AG09319 (cell line): ENCODE data around the gene CLEC10A.

Experiments
- DNase-seq: peaks from one replicate; pipeline ENCODE4 v3.0.0-alpha.2; 2010; ENCODE audit warnings: low read depth; ENCODE audit errors: extremely low read depth
- TF ChIP-seq, protein P1 (sequence below): IDR thresholded peaks from 2 replicates; pipeline ENCODE4 v1.5.1; 2011; ENCODE audit warnings: low read depth, mild to moderate bottlenecking, inconsistent platforms, low read length, moderate library complexity

CLEC10A gene

DNA sequence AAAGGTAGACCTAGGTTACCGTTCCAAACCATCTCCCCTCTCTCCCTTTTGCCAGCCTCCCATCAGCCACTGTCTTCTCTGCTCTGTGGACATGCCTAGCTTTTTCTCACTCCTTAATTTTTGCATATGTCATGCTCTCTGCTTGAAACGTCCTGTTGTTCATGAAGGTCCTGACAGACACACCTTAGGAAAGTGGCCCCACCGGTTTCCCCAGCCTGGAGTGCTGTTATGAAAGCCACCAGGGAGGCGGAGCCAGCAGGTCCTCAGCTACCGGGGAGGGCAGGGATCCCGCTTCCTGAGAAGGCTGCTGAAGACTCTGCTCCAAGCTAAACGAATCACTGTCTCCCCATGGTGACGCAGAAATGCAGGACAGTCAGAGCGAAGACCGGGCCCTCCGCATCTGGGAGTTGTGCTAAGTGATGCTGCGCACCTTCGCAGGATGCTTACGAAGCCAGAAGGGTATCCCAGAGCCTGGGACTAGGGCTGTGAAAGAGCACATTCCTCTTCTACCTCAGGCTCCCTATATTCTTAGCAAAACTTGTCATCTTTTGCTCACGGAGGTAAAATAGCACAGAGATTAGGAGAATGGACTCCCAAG, 33.8 kb downstream of the CLEC10A start:
- DNase-seq, result no peak
- TF ChIP-seq, protein P1, sequence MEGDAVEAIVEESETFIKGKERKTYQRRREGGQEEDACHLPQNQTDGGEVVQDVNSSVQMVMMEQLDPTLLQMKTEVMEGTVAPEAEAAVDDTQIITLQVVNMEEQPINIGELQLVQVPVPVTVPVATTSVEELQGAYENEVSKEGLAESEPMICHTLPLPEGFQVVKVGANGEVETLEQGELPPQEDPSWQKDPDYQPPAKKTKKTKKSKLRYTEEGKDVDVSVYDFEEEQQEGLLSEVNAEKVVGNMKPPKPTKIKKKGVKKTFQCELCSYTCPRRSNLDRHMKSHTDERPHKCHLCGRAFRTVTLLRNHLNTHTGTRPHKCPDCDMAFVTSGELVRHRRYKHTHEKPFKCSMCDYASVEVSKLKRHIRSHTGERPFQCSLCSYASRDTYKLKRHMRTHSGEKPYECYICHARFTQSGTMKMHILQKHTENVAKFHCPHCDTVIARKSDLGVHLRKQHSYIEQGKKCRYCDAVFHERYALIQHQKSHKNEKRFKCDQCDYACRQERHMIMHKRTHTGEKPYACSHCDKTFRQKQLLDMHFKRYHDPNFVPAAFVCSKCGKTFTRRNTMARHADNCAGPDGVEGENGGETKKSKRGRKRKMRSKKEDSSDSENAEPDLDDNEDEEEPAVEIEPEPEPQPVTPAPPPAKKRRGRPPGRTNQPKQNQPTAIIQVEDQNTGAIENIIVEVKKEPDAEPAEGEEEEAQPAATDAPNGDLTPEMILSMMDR, result no peak

GRCh38 chr17:7045492-7046126, 34.4 kb downstream of the CLEC10A start:
- TF ChIP-seq, protein P1, result peak; percentile 75
- DNase-seq, result peak; percentile 54

GRCh38 chr17:7043497-7044198, 36.4 kb downstream of the CLEC10A start, which contains the start of gene SLC16A11:
TSS of gene SLC16A11 (minus strand) at chr17:7044092. CDS start at chr17:7043513, 579 bp downstream.
- DNase-seq, result no peak
- TF ChIP-seq, protein P1, result no peak

DNA sequence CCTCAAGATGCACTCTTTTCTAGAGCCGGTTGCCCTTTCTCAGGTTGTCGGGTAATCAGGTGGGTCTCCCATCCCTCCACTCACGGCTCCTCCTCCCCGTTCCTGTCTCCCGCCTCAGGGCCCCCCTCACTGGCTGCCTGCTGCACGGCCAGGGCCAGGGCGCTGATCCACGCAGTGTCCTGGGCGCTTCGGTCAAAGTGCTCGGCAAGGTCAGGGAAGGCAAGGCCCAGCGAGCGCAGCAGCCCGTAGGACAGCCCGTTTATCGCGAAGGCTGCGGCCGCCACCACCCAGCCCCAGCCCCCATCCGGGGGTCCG, 36.9 kb downstream of the CLEC10A start:
- no peak for DNase-seq
- TF ChIP-seq, protein P1, result no peak

- DNase-seq, result no peak
- TF ChIP-seq, protein P1, result no peak
These were observed 37.4 kb downstream of the CLEC10A start for GRCh38 chr17:7042501-7043181.

DNA sequence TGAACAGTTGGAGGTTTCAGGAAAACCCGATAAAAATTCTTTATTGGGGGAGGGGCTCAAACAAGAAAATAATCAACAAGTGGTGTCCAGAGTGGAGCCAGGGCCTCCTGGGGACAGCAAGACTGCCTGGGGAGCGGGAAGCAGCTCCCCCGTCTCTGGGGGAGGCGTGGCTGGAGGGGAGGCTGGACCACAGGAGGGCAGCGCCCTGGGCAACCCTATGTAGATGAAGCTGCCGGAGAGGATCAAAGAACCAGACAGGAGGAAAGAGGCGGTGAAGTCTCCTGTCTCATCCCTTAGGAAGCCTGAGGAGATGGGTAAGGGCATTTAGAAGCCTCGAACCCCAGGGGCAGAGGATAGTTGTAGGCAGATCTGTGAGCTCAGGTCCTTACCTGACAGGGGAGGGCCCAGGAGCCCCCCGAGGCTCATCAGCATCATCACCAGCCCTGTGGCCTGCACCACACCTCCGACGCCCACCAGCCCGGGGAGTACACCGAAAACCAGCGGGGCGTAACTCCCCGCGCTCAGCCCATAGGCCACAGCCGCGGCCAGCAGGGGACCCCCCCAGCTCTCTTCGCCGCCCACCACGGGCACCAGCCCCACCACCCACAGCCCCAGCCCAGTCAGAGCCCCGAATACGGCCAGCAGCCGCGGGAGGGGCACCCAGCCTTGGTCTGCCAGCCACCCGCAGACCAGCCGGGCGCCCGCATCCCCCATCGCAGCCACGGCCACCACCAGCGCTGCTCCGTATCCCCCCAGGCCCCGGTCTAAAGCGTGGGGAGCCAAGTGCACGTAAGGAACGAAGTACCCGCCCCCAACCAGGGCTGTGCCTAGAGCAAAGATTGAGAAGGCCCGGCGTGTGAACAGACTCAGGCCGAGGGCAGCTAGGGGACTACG, 38.2 kb downstream of the CLEC10A start:
- no peak for DNase-seq
- TF ChIP-seq, protein P1, result no peak
